ENCODE measurements around the gene RARG. TPM values are rescaled to one million over a fixed set of nuclear protein-coding genes. Genes with fewer than 3 reads are reported as not detected.

Gene RARG
- total and polyA plus RNA-seq, 2 of the 4 experiments (the other 2 are of a cell fraction) = 7.9 to 30.9 TPM

DNA sequence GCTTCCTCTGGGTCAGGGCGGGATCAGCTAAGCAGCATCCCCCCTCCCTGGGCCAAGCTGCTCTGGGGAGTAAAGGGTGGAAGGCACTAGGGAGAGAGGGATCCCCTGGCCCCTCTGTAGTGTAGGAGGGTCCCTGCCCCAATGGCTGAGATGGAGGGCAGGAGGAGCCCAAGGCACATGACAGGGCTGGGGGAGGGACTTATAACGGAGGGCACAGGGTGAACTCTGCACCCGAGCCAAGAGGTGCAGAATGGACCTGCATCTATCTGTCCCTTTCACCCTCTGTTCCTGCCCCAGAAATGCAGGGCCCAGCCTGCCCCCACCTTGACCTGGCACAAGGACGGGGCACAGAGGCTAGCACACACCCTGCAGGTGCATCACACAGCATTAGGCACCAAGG is 21.2 kb downstream of the RARG start:
- in situ Hi-C loops (cut with MboI; ENCODE audit: low sequenced_read_pairs) = loop anchor here (5.0 to 10.0 kb wide), 2 partner anchors 76 to 304 kb away; no protein-coding TSS in a partner anchor
- TF ChIP-seq, protein P1, sequence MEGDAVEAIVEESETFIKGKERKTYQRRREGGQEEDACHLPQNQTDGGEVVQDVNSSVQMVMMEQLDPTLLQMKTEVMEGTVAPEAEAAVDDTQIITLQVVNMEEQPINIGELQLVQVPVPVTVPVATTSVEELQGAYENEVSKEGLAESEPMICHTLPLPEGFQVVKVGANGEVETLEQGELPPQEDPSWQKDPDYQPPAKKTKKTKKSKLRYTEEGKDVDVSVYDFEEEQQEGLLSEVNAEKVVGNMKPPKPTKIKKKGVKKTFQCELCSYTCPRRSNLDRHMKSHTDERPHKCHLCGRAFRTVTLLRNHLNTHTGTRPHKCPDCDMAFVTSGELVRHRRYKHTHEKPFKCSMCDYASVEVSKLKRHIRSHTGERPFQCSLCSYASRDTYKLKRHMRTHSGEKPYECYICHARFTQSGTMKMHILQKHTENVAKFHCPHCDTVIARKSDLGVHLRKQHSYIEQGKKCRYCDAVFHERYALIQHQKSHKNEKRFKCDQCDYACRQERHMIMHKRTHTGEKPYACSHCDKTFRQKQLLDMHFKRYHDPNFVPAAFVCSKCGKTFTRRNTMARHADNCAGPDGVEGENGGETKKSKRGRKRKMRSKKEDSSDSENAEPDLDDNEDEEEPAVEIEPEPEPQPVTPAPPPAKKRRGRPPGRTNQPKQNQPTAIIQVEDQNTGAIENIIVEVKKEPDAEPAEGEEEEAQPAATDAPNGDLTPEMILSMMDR (conservative IDR thresholded peaks at IDR 0.05; ENCODE audit: low read depth, low read length) = no peak
- TF ChIP-seq CHD1 (IDR thresholded peaks at IDR 0.05; ENCODE audit: low read depth, low read length) (no peak), BHLHE40 (IDR thresholded peaks at IDR 0.05; ENCODE audit: low read depth, low read length) (no peak), MXI1 (IDR thresholded peaks at IDR 0.05; ENCODE audit: borderline replicate concordance, low read depth, low read length) (no peak), RAD21 (IDR thresholded peaks at IDR 0.05; ENCODE audit: low read length) (no peak)
- Histone ChIP-seq H2BK20ac (ENCODE audit: low read depth, low read length) (no peak overlapping the region), H3K56ac (ENCODE audit: extremely low read depth, insufficient read depth, low read length) (no peak overlapping the region), H3K27ac (ENCODE audit: insufficient read depth, low read length) (no peak overlapping the region), H3K4ac (ENCODE audit: low read depth, low read length) (no peak overlapping the region), H3K23ac (ENCODE audit: low read depth, low read length) (no peak overlapping the region), H4K5ac (ENCODE audit: low read depth, low read length) (no peak overlapping the region), H2BK5ac (ENCODE audit: low read depth, low read length, poor library complexity, severe bottlenecking) (no peak overlapping the region), H2AK5ac (ENCODE audit: low read depth, low read length) (no peak overlapping the region), H2AK9ac (replicated peaks; ENCODE audit: low read depth, low read length, poor library complexity) (peak overlapping the region; percentile 44), H3K18ac (ENCODE audit: low read depth, low read length) (no peak overlapping the region), H3K27me3 (ENCODE audit: control insufficient read depth, insufficient read depth, low read length) (no peaks in the 10 kb centered on the region), H3K4me1 (ENCODE audit: control insufficient read depth, insufficient read depth, low read length) (peaks cover 10% of the 10 kb centered on the region), H3K14ac (replicated peaks; ENCODE audit: low read depth, low read length) (no peak overlapping the region), H2BK120ac (ENCODE audit: low read depth, low read length) (no peak overlapping the region), H3K9ac (ENCODE audit: low read depth, low read length) (no peak overlapping the region), H4K91ac (ENCODE audit: insufficient read depth, low read depth, low read length) (no peak overlapping the region), H4K20me1 (ENCODE audit: insufficient read depth, low read length) (peaks cover 2% of the 10 kb centered on the region; the same call in 1 of the 2 replicates), H3K9me1 (ENCODE audit: insufficient read depth, low read length) (peaks cover 22% of the 10 kb centered on the region), H3K4me2 (ENCODE audit: low read depth, low read length) (no peak overlapping the region), H3K4me3 (ENCODE audit: insufficient read depth, low read depth, low read length) (no peak overlapping the region), H2BK15ac (ENCODE audit: low read depth, low read length) (no peak overlapping the region), H3K9me3 (ENCODE audit: control insufficient read depth, insufficient read depth, low read length) (no peaks in the 10 kb centered on the region), H3K79me1 (ENCODE audit: low read depth in 1 of 2, low read length in 2 of 2) (peaks cover 12 to 24% of the 10 kb centered on the region in 2 experiments), H2AFZ (replicated peaks; ENCODE audit: low read length, poor library complexity) (no peak overlapping the region), H3K36me3 (ENCODE audit: control insufficient read depth, insufficient read depth, low read length) (peaks cover 47% of the 10 kb centered on the region), H4K8ac (ENCODE audit: low read depth in 2 of 2, low read length in 2 of 2) (no peak overlapping the region)
- ATAC-seq (ENCODE audit: low read depth) (no peak), DNase-seq (no peak)
- intact Hi-C loops (cut with micrococcal nuclease) = loop anchor here (5.0 to 10.0 kb wide), 2 partner anchors 114 to 296 kb away; partner anchors contain the start of genes AAAS and NPFF
- POLR2A ChIA-PET (ENCODE audit: unreplicated experiment) = no interaction called here
- no CpG with 5 or more reads among the region's 4 CpGs for WGBS, 2 experiments (ENCODE audit: extremely low coverage in 2 of 2, insufficient read length in 1 of 2)
- CTCF ChIA-PET = interaction anchor here (1.0 kb wide), 1 partner anchor 55 kb away, joined by 3 read pairs; no protein-coding TSS in a partner anchor
- TSS peak; percentile 76 for BruUV-seq (replicated peaks)
- dilution Hi-C loops (cut with HindIII; ENCODE audit: low sequenced_read_pairs, unreplicated experiment) = no loop called here
